Measurements from ENCODE around the gene C10orf62. TPM values are rescaled to one million over a fixed set of nuclear protein-coding genes. Genes with fewer than 3 reads are reported as not detected.
"Not testable (repeated sequence)": the region's sequence is repeated elsewhere in the genome, so short reads cannot be mapped to it uniquely, and the experiment has no call there.

The C10orf62 gene
- total and polyA plus RNA-seq, 12 donors = 0.26 to 2.3 (median 0.90) TPM; not detected in 3

- H3K27me3 ChIP-seq = no peaks in the 10 kb centered on the region
- H3K9me3 ChIP-seq (replicated peaks in 1 of 3) = no peaks in the 10 kb centered on the region
- DNase-seq = peak; percentile 67 to 90 (median 76)
- 17 to 28% (median 21%) methylated on average over 4 to 6 of the region's 6 CpGs for WGBS, 4 donors
- no peaks in the 10 kb centered on the region for H3K4me1 ChIP-seq (replicated peaks in 1 of 2)
- no peaks in the 10 kb centered on the region for H3K36me3 ChIP-seq (replicated peaks in 1 of 2)
- intact Hi-C loops (cut with DNase I) = loop anchor here (5.0 kb wide), 1 partner anchor 91 kb away; no protein-coding TSS in a partner anchor
- no peak for TF ChIP-seq POLR2A (IDR thresholded peaks at IDR 0.05)
- peak; percentile 40 to 88 (median 84) for TF ChIP-seq CTCF (IDR thresholded peaks at IDR 0.05)
- no peak overlapping the region for H3K27ac ChIP-seq
- no peak overlapping the region for H3K4me3 ChIP-seq
Measured at GRCh38 chr10:97553575-97554031, 35.9 kb upstream of the C10orf62 start.

GRCh38 chr10:97554336-97554735, 35.2 kb upstream of the C10orf62 start:
- DNase-seq; H3K36me3 ChIP-seq (replicated peaks in 1 of 2); H3K27me3 ChIP-seq; H3K4me3 ChIP-seq; H3K9me3 ChIP-seq (replicated peaks in 1 of 3); H3K4me1 ChIP-seq (replicated peaks in 1 of 2); H3K27ac ChIP-seq: not testable (repeated sequence)
- WGBS, 4 donors = 91 to 95% (median 93%) methylated on average over 5 of the region's 5 CpGs
- intact Hi-C loops (cut with DNase I) = loop anchor here (5.0 kb wide), 1 partner anchor 92 kb away; no protein-coding TSS in a partner anchor

GRCh38 chr10:97555541-97555940, 34.0 kb upstream of the C10orf62 start:
- DNase-seq; H3K27me3 ChIP-seq; intact Hi-C loops (cut with DNase I); H3K4me1 ChIP-seq (replicated peaks in 1 of 2); H3K9me3 ChIP-seq (replicated peaks in 1 of 3); H3K36me3 ChIP-seq (replicated peaks in 1 of 2); H3K4me3 ChIP-seq; H3K27ac ChIP-seq: not testable (repeated sequence)
- WGBS, 4 donors = 95 to 98% (median 96%) methylated on average over 6 to 8 of the region's 10 CpGs

GRCh38 chr10:97560731-97561381, 28.7 kb upstream of the C10orf62 start:
- DNase-seq; H3K4me3 ChIP-seq; H3K36me3 ChIP-seq (replicated peaks in 1 of 2); H3K4me1 ChIP-seq (replicated peaks in 1 of 2); H3K27ac ChIP-seq; intact Hi-C loops (cut with DNase I); H3K27me3 ChIP-seq; H3K9me3 ChIP-seq (replicated peaks in 1 of 3): not testable (repeated sequence)
- 78 to 91% (median 83%) methylated on average over 9 to 17 of the region's 17 CpGs for WGBS, 4 donors

- DNase-seq; H3K4me1 ChIP-seq (replicated peaks in 1 of 2); H3K27me3 ChIP-seq; H3K36me3 ChIP-seq (replicated peaks in 1 of 2); intact Hi-C loops (cut with DNase I); H3K4me3 ChIP-seq; H3K27ac ChIP-seq; H3K9me3 ChIP-seq (replicated peaks in 1 of 3): not testable (repeated sequence)
- WGBS, 4 donors = 88 to 94% (median 92%) methylated on average over 12 of the region's 12 CpGs
Measured at GRCh38 chr10:97561386-97562077, 28.0 kb upstream of the C10orf62 start.

- H3K27ac ChIP-seq; H3K36me3 ChIP-seq (replicated peaks in 1 of 2); H3K4me1 ChIP-seq (replicated peaks in 1 of 2); H3K27me3 ChIP-seq; H3K4me3 ChIP-seq; intact Hi-C loops (cut with DNase I); DNase-seq; H3K9me3 ChIP-seq (replicated peaks in 1 of 3): not testable (repeated sequence)
- 91 to 96% (median 95%) methylated on average over 5 of the region's 5 CpGs for WGBS, 4 donors
Measured at GRCh38 chr10:97562329-97562728, 27.2 kb upstream of the C10orf62 start.

All from adrenal gland (tissue), 12 donors.